ENCODE results near the gene DNAAF9. TPM values are rescaled to one million over a fixed set of nuclear protein-coding genes. Genes with fewer than 3 reads are reported as not detected.

DNAAF9 gene
- total RNA-seq, 1 donor from 2014 or later, result 14.1 TPM

GRCh38 chr20:3382836-3383235 is 24.6 kb downstream of the DNAAF9 start:
- no peak overlapping the region for H3K27ac ChIP-seq
- Mint-ChIP-seq H3K27ac (no peak overlapping the region), H3K36me3 (peaks cover 19% of the 10 kb centered on the region), H3K4me1 (peaks cover 8% of the 10 kb centered on the region), H3K4me3 (no peak overlapping the region), H3K27me3 (ENCODE audit: insufficient read depth, low read depth) (peaks cover 4% of the 10 kb centered on the region), H3K9me3 (peaks cover 24% of the 10 kb centered on the region)
- no peaks in the 10 kb centered on the region for H3K27me3 ChIP-seq
- peaks cover 15% of the 10 kb centered on the region for H3K4me1 ChIP-seq
- TF ChIP-seq CTCF (IDR thresholded peaks at IDR 0.05) (no peak), EZH2 (IDR thresholded peaks at IDR 0.05) (no peak), EZH2phosphoT487 (IDR thresholded peaks at IDR 0.05) (no peak)
- H3K4me3 ChIP-seq, result no peak overlapping the region
- H3K4me2 ChIP-seq, result no peak overlapping the region
- H3K9ac ChIP-seq, result no peak overlapping the region
- H3K9me3 ChIP-seq (ENCODE audit: low read depth), result no peaks in the 10 kb centered on the region
- H3F3A ChIP-seq (ENCODE audit: low read depth), result no peaks in the 10 kb centered on the region
- H4K20me1 ChIP-seq (ENCODE audit: low read depth), result peaks cover 12% of the 10 kb centered on the region
- no peak for DNase-seq (ENCODE audit: low spot score)
- H2AFZ ChIP-seq (replicated peaks), result no peak overlapping the region
- H3K36me3 ChIP-seq, result peaks cover 4% of the 10 kb centered on the region
- H3K79me2 ChIP-seq (ENCODE audit: low read depth), result peaks cover 11% of the 10 kb centered on the region

- no peak overlapping the region for H3K4me3 ChIP-seq
- H2AFZ ChIP-seq (replicated peaks), result no peak overlapping the region
- Mint-ChIP-seq H3K27ac (peak overlapping the region; percentile 46), H3K9me3 (peaks cover 12% of the 10 kb centered on the region), H3K4me3 (no peak overlapping the region), H3K27me3 (ENCODE audit: insufficient read depth, low read depth) (peaks cover 4% of the 10 kb centered on the region), H3K36me3 (peaks cover 23% of the 10 kb centered on the region), H3K4me1 (peaks cover 8% of the 10 kb centered on the region)
- H3K4me2 ChIP-seq, result peak overlapping the region; percentile 37
- DNase-seq (ENCODE audit: low spot score), result peak; percentile 45
- H3K9me3 ChIP-seq (ENCODE audit: low read depth), result no peaks in the 10 kb centered on the region
- H3K79me2 ChIP-seq (ENCODE audit: low read depth), result no peaks in the 10 kb centered on the region
- H3K9ac ChIP-seq, result no peak overlapping the region
- no peaks in the 10 kb centered on the region for H3F3A ChIP-seq (ENCODE audit: low read depth)
- H3K27me3 ChIP-seq, result no peaks in the 10 kb centered on the region
- TF ChIP-seq EZH2 (IDR thresholded peaks at IDR 0.05), result no peak
- H3K27ac ChIP-seq, result no peak overlapping the region
- H3K4me1 ChIP-seq, result peaks cover 15% of the 10 kb centered on the region
- no peaks in the 10 kb centered on the region for H4K20me1 ChIP-seq (ENCODE audit: low read depth)
- no peaks in the 10 kb centered on the region for H3K36me3 ChIP-seq
Observed at GRCh38 chr20:3380228-3381070, 27.0 kb downstream of the DNAAF9 start.

GRCh38 chr20:3378138-3378537 is 29.3 kb downstream of the DNAAF9 start:
- H3K27ac ChIP-seq, result no peak overlapping the region
- TF ChIP-seq EZH2 (IDR thresholded peaks at IDR 0.05) (no peak), CTCF (IDR thresholded peaks at IDR 0.05) (no peak), EZH2phosphoT487 (IDR thresholded peaks at IDR 0.05) (no peak)
- peaks cover 8% of the 10 kb centered on the region for H3K4me1 Mint-ChIP-seq
- H3K27me3 Mint-ChIP-seq (ENCODE audit: insufficient read depth, low read depth), result no peaks in the 10 kb centered on the region
- no peak overlapping the region for H3K27ac Mint-ChIP-seq
- no peak overlapping the region for H3K9ac ChIP-seq
- H4K20me1 ChIP-seq (ENCODE audit: low read depth), result no peaks in the 10 kb centered on the region
- H3K27me3 ChIP-seq, result no peaks in the 10 kb centered on the region
- no peaks in the 10 kb centered on the region for H3K79me2 ChIP-seq (ENCODE audit: low read depth)
- no peaks in the 10 kb centered on the region for H3K9me3 ChIP-seq (ENCODE audit: low read depth)
- peaks cover 28% of the 10 kb centered on the region for H3K36me3 Mint-ChIP-seq
- H3K9me3 Mint-ChIP-seq, result no peaks in the 10 kb centered on the region
- no peak overlapping the region for H3K4me3 ChIP-seq
- H3K36me3 ChIP-seq, result peaks cover 4% of the 10 kb centered on the region
- H3K4me2 ChIP-seq, result no peak overlapping the region
- no peak overlapping the region for H3K4me3 Mint-ChIP-seq
- H2AFZ ChIP-seq (replicated peaks), result no peak overlapping the region
- DNase-seq (ENCODE audit: low spot score), result no peak
- H3F3A ChIP-seq (ENCODE audit: low read depth), result no peaks in the 10 kb centered on the region
- H3K4me1 ChIP-seq, result peaks cover 15% of the 10 kb centered on the region

- H3K27ac Mint-ChIP-seq, result no peak overlapping the region
- no peaks in the 10 kb centered on the region for H4K20me1 ChIP-seq (ENCODE audit: low read depth)
- DNase-seq (ENCODE audit: low spot score), result no peak
Observed at GRCh38 chr20:3377644-3378043, 29.8 kb downstream of the DNAAF9 start.

More at GRCh38 chr20:3377644-3378043, 29.8 kb downstream of the DNAAF9 start:
- peaks cover 4% of the 10 kb centered on the region for H3K36me3 ChIP-seq
- no peak overlapping the region for H3K4me3 ChIP-seq
- H3K4me1 ChIP-seq, result peaks cover 15% of the 10 kb centered on the region
- H3K4me2 ChIP-seq, result no peak overlapping the region
- H3K4me3 Mint-ChIP-seq, result no peak overlapping the region
- no peaks in the 10 kb centered on the region for H3K27me3 ChIP-seq
- no peak for TF ChIP-seq EZH2phosphoT487 (IDR thresholded peaks at IDR 0.05)
- no peak for TF ChIP-seq EZH2 (IDR thresholded peaks at IDR 0.05)
- TF ChIP-seq CTCF (IDR thresholded peaks at IDR 0.05), result no peak
- no peaks in the 10 kb centered on the region for H3K9me3 Mint-ChIP-seq
- no peaks in the 10 kb centered on the region for H3F3A ChIP-seq (ENCODE audit: low read depth)
- H3K27me3 Mint-ChIP-seq (ENCODE audit: insufficient read depth, low read depth), result no peaks in the 10 kb centered on the region
- no peaks in the 10 kb centered on the region for H3K9me3 ChIP-seq (ENCODE audit: low read depth)
- H3K27ac ChIP-seq, result no peak overlapping the region
- H3K4me1 Mint-ChIP-seq, result peaks cover 8% of the 10 kb centered on the region
- no peak overlapping the region for H2AFZ ChIP-seq (replicated peaks)
- peaks cover 31% of the 10 kb centered on the region for H3K36me3 Mint-ChIP-seq
- H3K79me2 ChIP-seq (ENCODE audit: low read depth), result no peaks in the 10 kb centered on the region
- H3K9ac ChIP-seq, result no peak overlapping the region

Measured in neural progenitor cell (in vitro differentiated cells).